T-cell (primary cell): ENCODE results near the gene URAD. TPM values are rescaled to one million over a fixed set of nuclear protein-coding genes. Genes with fewer than 3 reads are reported as not detected.

Experiments used
- ATAC-seq, 4 experiments: fragments of 200-7000 bp in 3 of 4; fragments of 150-1000 bp in 1 of 4; cut with Tn5 transposase; replicated peaks in 1 of 4; 1 replicate in 3 of 4; 2 replicates in 1 of 4; pipeline ENCODE4 v1.10.0; 2021; ENCODE audit warnings: moderate library complexity in 3 of 4, mild to moderate bottlenecking in 2 of 4, moderate number of reproducible peaks in 1 of 4
- CTCF ChIA-PET, 2 donors: fragments of 300-600 bp; sonication (Branson Sonifier 250); formaldehyde crosslinking; loops; one replicate each; lab custom pipeline; 2022; ENCODE audit warnings: antibody characterized with exemption in 2 of 2; lab: Charles Lee
- POLR2A ChIA-PET, 2 donors: fragments of 300-600 bp; sonication (Branson Sonifier 250); formaldehyde crosslinking; loops; one replicate each; lab custom pipeline; 2022; ENCODE audit warnings: antibody characterized with exemption in 2 of 2; lab: Charles Lee
- DNase-seq, 35 experiments: peaks; one replicate each; pipeline versions ENCODE4 v3.0.0 to v3.0.0-alpha.2; 2013 to 2023
- H3K27ac ChIP-seq: one replicate; pipeline ENCODE4 v1.5.1; 2013; ENCODE audit warnings: low read length
- H3K27me3 ChIP-seq, 2 experiments: replicated peaks in 1 of 2; 1 replicate in 1 of 2; 2 replicates in 1 of 2; pipeline versions ENCODE4 v1.6.1 to v1.7.0; 2013; ENCODE audit warnings: low read length in 1 of 2, mixed read lengths in 1 of 2; ENCODE audit not compliant: control insufficient read depth in 2 of 2, insufficient read depth in 2 of 2; ENCODE audit errors: extremely low read depth in 1 of 2
- H3K36me3 ChIP-seq, 2 donors: 1 replicate in 1 of 2; 2 replicates in 1 of 2; pipeline versions ENCODE4 v1.6.1 to v1.7.0; 2013; ENCODE audit warnings: low read length in 1 of 2; ENCODE audit not compliant: control insufficient read depth in 2 of 2, insufficient read depth in 1 of 2; ENCODE audit errors: extremely low read depth in 1 of 2
- H3K4me1 ChIP-seq, 2 experiments: 1 replicate in 1 of 2; 2 replicates in 1 of 2; pipeline versions ENCODE4 v1.6.1 to v1.7.0; 2013; ENCODE audit warnings: low read length in 2 of 2, mixed read lengths in 1 of 2; ENCODE audit not compliant: insufficient read depth in 2 of 2, control insufficient read depth in 1 of 2; ENCODE audit errors: extremely low read depth in 1 of 2
- H3K4me3 ChIP-seq, 2 donors: 1 replicate in 1 of 2; 2 replicates in 1 of 2; pipeline versions ENCODE4 v1.5.1 to v1.7.0; 2013; ENCODE audit warnings: mild to moderate bottlenecking in 2 of 2, low read length in 1 of 2, moderate library complexity in 1 of 2; ENCODE audit not compliant: control insufficient read depth in 1 of 2; ENCODE audit errors: extremely low read depth in 1 of 2
- H3K9me3 ChIP-seq: 2 replicates; pipeline ENCODE4 v1.7.0; 2013
- H3K27ac Mint-ChIP-seq, 2 donors: one replicate each; pipeline ENCODE4 v1.8.0; 2020 to 2021; ENCODE audit warnings: mild to moderate bottlenecking in 2 of 2, mixed read lengths in 2 of 2
- H3K27me3 Mint-ChIP-seq, 2 donors: one replicate each; pipeline ENCODE4 v1.8.0; 2021 to 2022; ENCODE audit warnings: mixed read lengths in 2 of 2
- H3K36me3 Mint-ChIP-seq: one replicate; pipeline ENCODE4 v1.8.0; 2021; ENCODE audit warnings: mixed read lengths
- H3K4me1 Mint-ChIP-seq, 3 donors: one replicate each; pipeline ENCODE4 v1.8.0; 2020 to 2022; ENCODE audit warnings: mixed read lengths in 3 of 3, mild to moderate bottlenecking in 1 of 3
- H3K4me3 Mint-ChIP-seq, 3 donors: one replicate each; pipeline ENCODE4 v1.8.0; 2020 to 2022; ENCODE audit warnings: mild to moderate bottlenecking in 3 of 3, mixed read lengths in 3 of 3, moderate library complexity in 3 of 3
- H3K9me3 Mint-ChIP-seq, 3 donors: one replicate each; pipeline ENCODE4 v1.8.0; 2020 to 2022; ENCODE audit warnings: mixed read lengths in 3 of 3
- WGBS: methylation state at CpG from one replicate; pipeline ENCODE4 v1.1.5; 2013; ENCODE audit warnings: missing lambda C conversion rate; ENCODE audit not compliant: insufficient coverage; 5-methylcytosine and 5-hydroxymethylcytosine counted together
- total RNA-seq, 35 experiments: library from RNA in 6 of 35; stranded (reverse) in 6 of 35; fragments of 120-200 nt in 1 of 35; gene quantifications; one replicate each; pipeline versions ENCODE4 v1.2.1 to v1.2.4 and lab custom pipeline; 2013 to 2026

The URAD gene
- total RNA-seq, 5 donors from 2014 or later (not counting 1 experiment from before 2014, with no cell fraction given), result not detected

GRCh38 chr13:27969082-27969865 is 19.2 kb downstream of the URAD start, which contains the start of gene CDX2:
Gene CDX2, minus strand, starts transcription at chr13:27969315. Its CDS starts 309 bp downstream, at chr13:27969006.
- WGBS, result 10% methylated on average over 20 of the region's 34 CpGs
- no peak for ATAC-seq
- Mint-ChIP-seq H3K9me3 (no peaks in the 10 kb centered on the region), H3K36me3 (no peaks in the 10 kb centered on the region), H3K4me3 (peak within 1 kb of the TSS in 1 of 3 donors; percentile 67), H3K4me1 (peaks cover 22 to 27% (median 25%) of the 10 kb centered on the region in 3 donors), H3K27ac (no peak within 1 kb of the TSS), H3K27me3 (peaks cover 58 to 86% of the 10 kb centered on the region in 2 donors)
- CTCF ChIA-PET, result no interaction called here
- no peaks in the 10 kb centered on the region for H3K36me3 ChIP-seq
- H3K27me3 ChIP-seq, result peaks cover 21 to 86% of the 10 kb centered on the region in 2 experiments
- POLR2A ChIA-PET, result no interaction called here
- H3K9me3 ChIP-seq, result no peaks in the 10 kb centered on the region
- no peak within 1 kb of the TSS for H3K27ac ChIP-seq
- no peak for DNase-seq
- no peak within 1 kb of the TSS for H3K4me3 ChIP-seq
- peaks cover 0 to 17% of the 10 kb centered on the region in 2 experiments for H3K4me1 ChIP-seq

GRCh38 chr13:27968316-27969081 is 20.0 kb downstream of the URAD start:
- 3% methylated on average over 85 of the region's 86 CpGs for WGBS
- Mint-ChIP-seq H3K4me3 (peak overlapping the region in 1 of 3 donors; percentile 67), H3K27ac (no peak overlapping the region), H3K4me1 (peaks cover 22 to 27% (median 25%) of the 10 kb centered on the region in 3 donors), H3K9me3 (no peaks in the 10 kb centered on the region), H3K36me3 (no peaks in the 10 kb centered on the region), H3K27me3 (peaks cover 56 to 86% of the 10 kb centered on the region in 2 donors)
- ATAC-seq (no peak), DNase-seq (no peak)
- Histone ChIP-seq H3K9me3 (no peaks in the 10 kb centered on the region), H3K27ac (no peak overlapping the region), H3K36me3 (no peaks in the 10 kb centered on the region), H3K27me3 (peaks cover 23 to 87% of the 10 kb centered on the region in 2 experiments), H3K4me3 (no peak overlapping the region), H3K4me1 (peaks cover 0 to 17% of the 10 kb centered on the region in 2 experiments)
- POLR2A ChIA-PET, result no interaction called here
- CTCF ChIA-PET, result interaction anchor here (0.7 to 1.1 kb wide), 2 partner anchors 12 to 18 kb away, joined by 3 read pairs; no protein-coding TSS in a partner anchor

- Mint-ChIP-seq H3K4me3 (peak overlapping the region in 2 of 3 donors; percentile 25 to 60), H3K27ac (peak overlapping the region in 1 of 2 donors; percentile 15), H3K9me3 (no peaks in the 10 kb centered on the region), H3K27me3 (peaks cover 54 to 87% of the 10 kb centered on the region in 2 donors), H3K4me1 (peaks cover 22 to 27% (median 25%) of the 10 kb centered on the region in 3 donors), H3K36me3 (no peaks in the 10 kb centered on the region)
- ChIA-PET POLR2A (no interaction called here), CTCF (interaction anchor here (0.7 to 1.1 kb wide), 2 partner anchors 11 to 18 kb away, joined by 3 read pairs; no protein-coding TSS in a partner anchor)
- peaks cover 0 to 17% of the 10 kb centered on the region in 2 experiments for H3K4me1 ChIP-seq
- WGBS, result 9% methylated on average over 27 of the region's 33 CpGs
- H3K9me3 ChIP-seq, result no peaks in the 10 kb centered on the region
- H3K27me3 ChIP-seq, result peaks cover 23 to 87% of the 10 kb centered on the region in 2 experiments
- no peaks in the 10 kb centered on the region for H3K36me3 ChIP-seq
- H3K27ac ChIP-seq, result no peak overlapping the region
- DNase-seq (no peak), ATAC-seq (no peak)
- H3K4me3 ChIP-seq, result no peak overlapping the region
Observed at GRCh38 chr13:27967736-27968315, 20.7 kb downstream of the URAD start.

GRCh38 chr13:27967203-27967735 is 21.2 kb downstream of the URAD start:
- ATAC-seq, result peak in 1 of 4 experiments; percentile 15
- CTCF ChIA-PET, result interaction anchor here (0.7 to 1.1 kb wide), 2 partner anchors 11 to 19 kb away, joined by 3 read pairs; no protein-coding TSS in a partner anchor

GRCh38 chr13:27966641-27967202 is 21.8 kb downstream of the URAD start:
- H3K4me3 Mint-ChIP-seq, result peak overlapping the region in 1 of 3 donors; percentile 60
- WGBS, result 8% methylated on average over 27 of the region's 38 CpGs
- H3K9me3 Mint-ChIP-seq, result no peaks in the 10 kb centered on the region
- Histone ChIP-seq H3K4me1 (peaks cover 0 to 17% of the 10 kb centered on the region in 2 experiments), H3K4me3 (no peak overlapping the region), H3K27me3 (peaks cover 23 to 84% of the 10 kb centered on the region in 2 experiments), H3K36me3 (no peaks in the 10 kb centered on the region), H3K9me3 (no peaks in the 10 kb centered on the region), H3K27ac (no peak overlapping the region)
- ChIA-PET CTCF (no interaction called here), POLR2A (no interaction called here)
- ATAC-seq, result no peak
- no peak for DNase-seq
- no peak overlapping the region for H3K27ac Mint-ChIP-seq
- H3K4me1 Mint-ChIP-seq, result peaks cover 22 to 32% (median 26%) of the 10 kb centered on the region in 3 donors
- H3K36me3 Mint-ChIP-seq, result no peaks in the 10 kb centered on the region
- H3K27me3 Mint-ChIP-seq, result peaks cover 60 to 86% of the 10 kb centered on the region in 2 donors

More at GRCh38 chr13:27967203-27967735, 21.2 kb downstream of the URAD start:
- Mint-ChIP-seq H3K27ac (no peak overlapping the region), H3K27me3 (peaks cover 57 to 86% of the 10 kb centered on the region in 2 donors), H3K4me3 (peak overlapping the region in 2 of 3 donors; percentile 17 to 60), H3K4me1 (peaks cover 22 to 29% (median 25%) of the 10 kb centered on the region in 3 donors), H3K36me3 (no peaks in the 10 kb centered on the region), H3K9me3 (no peaks in the 10 kb centered on the region)
- POLR2A ChIA-PET, result no interaction called here
- Histone ChIP-seq H3K27ac (no peak overlapping the region), H3K4me3 (no peak overlapping the region), H3K36me3 (no peaks in the 10 kb centered on the region), H3K27me3 (peaks cover 23 to 87% of the 10 kb centered on the region in 2 experiments), H3K9me3 (no peaks in the 10 kb centered on the region), H3K4me1 (peaks cover 0 to 17% of the 10 kb centered on the region in 2 experiments)
- WGBS, result 0% methylated on average over 9 of the region's 18 CpGs
- DNase-seq, result no peak
